PC-3 (cell line): ENCODE results near the gene HIBCH.

Experiments
- CTCF ChIP-seq: fragments of 300-600 bp; sonication (generic); conservative IDR thresholded peaks from 2 replicates; pipeline ENCODE4 v1.5.1; 2017; ENCODE audit warnings: antibody characterized with exemption, low read depth, mild to moderate bottlenecking, low read length
- EZH2 ChIP-seq: fragments of 300-600 bp; sonication (generic); IDR thresholded peaks from one replicate; pipeline ENCODE4 v1.6.1; 2017; ENCODE audit warnings: antibody characterized with exemption, mild to moderate bottlenecking, low read length; ENCODE audit not compliant: unreplicated experiment
- EZH2phosphoT487 ChIP-seq: fragments of 300-600 bp; sonication (generic); IDR thresholded peaks from 2 replicates; pipeline ENCODE4 v1.6.1; 2018; ENCODE audit warnings: mild to moderate bottlenecking, antibody characterized with exemption, low read length, borderline replicate concordance

- TF ChIP-seq CTCF, result no peak
- TF ChIP-seq EZH2, result no peak
- TF ChIP-seq EZH2phosphoT487, result no peak
Measured at GRCh38 chr2:190202018-190202417, 117.6 kb downstream of the HIBCH start.
